ENCODE results near the gene SYNDIG1L. TPM values are rescaled to one million over a fixed set of nuclear protein-coding genes. Genes with fewer than 3 reads are reported as not detected.

Gene SYNDIG1L
- total RNA-seq, 6 experiments from 2014 or later, result not detected

DNA sequence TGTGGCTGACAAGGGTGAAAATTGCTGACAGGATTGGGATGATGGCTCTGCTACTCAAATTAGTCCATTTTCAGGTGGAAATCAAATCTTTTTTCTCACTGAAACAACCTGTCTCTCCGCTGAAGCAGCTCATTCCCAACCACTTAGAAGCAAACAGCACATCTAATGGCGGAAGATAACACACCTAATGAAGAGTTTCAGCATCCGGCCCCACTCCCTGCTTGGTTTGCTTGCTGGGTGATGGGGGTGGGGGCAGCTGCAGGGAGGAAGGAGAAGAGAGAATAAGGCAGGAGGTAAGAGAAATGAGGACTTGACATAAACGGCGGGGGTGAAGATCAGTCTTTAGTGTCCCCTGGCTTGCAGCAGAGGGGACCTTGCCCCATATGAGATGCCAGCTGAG lies 4.0 kb downstream of the SYNDIG1L start:
- DNase-seq, result no peak
- H3K27ac Mint-ChIP-seq, result no peak overlapping the region
- H3K36me3 Mint-ChIP-seq (ENCODE audit: low read depth), result no peaks in the 10 kb centered on the region
- TF ChIP-seq, protein P1, sequence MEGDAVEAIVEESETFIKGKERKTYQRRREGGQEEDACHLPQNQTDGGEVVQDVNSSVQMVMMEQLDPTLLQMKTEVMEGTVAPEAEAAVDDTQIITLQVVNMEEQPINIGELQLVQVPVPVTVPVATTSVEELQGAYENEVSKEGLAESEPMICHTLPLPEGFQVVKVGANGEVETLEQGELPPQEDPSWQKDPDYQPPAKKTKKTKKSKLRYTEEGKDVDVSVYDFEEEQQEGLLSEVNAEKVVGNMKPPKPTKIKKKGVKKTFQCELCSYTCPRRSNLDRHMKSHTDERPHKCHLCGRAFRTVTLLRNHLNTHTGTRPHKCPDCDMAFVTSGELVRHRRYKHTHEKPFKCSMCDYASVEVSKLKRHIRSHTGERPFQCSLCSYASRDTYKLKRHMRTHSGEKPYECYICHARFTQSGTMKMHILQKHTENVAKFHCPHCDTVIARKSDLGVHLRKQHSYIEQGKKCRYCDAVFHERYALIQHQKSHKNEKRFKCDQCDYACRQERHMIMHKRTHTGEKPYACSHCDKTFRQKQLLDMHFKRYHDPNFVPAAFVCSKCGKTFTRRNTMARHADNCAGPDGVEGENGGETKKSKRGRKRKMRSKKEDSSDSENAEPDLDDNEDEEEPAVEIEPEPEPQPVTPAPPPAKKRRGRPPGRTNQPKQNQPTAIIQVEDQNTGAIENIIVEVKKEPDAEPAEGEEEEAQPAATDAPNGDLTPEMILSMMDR (IDR thresholded peaks at IDR 0.05), result no peak
- H3K27me3 Mint-ChIP-seq (ENCODE audit: insufficient read depth), result peaks cover 35% of the 10 kb centered on the region
- no peaks in the 10 kb centered on the region for H3K4me1 Mint-ChIP-seq (ENCODE audit: low read depth)
- H3K9me3 Mint-ChIP-seq, result no peaks in the 10 kb centered on the region
- no peak overlapping the region for H3K4me3 Mint-ChIP-seq

DNA sequence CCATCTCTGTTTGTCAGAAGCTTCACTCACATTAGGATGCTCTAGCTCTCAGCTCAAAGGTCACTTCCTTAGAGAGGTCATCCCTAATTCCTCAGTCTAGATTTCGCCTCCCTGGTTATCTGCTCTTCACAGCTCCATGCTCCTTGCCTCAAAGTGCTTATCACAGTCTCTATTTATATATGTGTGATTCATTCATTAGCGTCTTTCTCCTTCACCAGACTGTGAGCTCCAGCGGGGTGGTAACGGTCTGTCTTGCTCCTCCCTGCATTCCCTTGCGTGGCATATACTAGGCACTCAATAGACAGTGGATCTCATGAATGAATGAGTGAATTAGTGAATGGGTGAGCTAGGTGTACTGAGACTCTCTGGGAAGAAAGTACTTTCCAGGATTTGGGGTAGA lies 6.9 kb downstream of the SYNDIG1L start:
- TF ChIP-seq, protein P1 (IDR thresholded peaks at IDR 0.05), result no peak
- Mint-ChIP-seq H3K4me1 (ENCODE audit: low read depth) (no peaks in the 10 kb centered on the region), H3K4me3 (no peak overlapping the region)

DNA sequence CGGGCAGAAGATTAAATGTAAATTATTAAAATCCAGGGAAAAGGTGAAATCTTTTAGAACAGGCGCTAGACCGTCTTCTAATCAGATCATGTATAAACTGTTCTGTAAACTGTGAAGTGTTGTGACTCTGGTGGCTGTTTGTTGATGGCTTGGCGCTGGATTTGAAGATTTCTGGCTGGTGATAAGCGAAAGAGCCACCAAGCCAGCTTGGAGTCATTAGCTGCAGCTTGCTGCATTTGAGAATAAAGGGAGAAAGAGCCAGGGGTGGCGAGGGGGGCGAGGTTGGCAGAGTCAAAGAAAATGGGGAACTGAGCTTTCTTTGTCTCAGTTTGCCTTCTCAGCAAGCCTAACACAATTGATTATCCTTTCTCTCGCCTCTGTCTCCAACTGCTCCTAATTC lies 8.0 kb downstream of the SYNDIG1L start:
- no peaks in the 10 kb centered on the region for H3K36me3 Mint-ChIP-seq (ENCODE audit: low read depth)
- H3K4me1 Mint-ChIP-seq (ENCODE audit: low read depth), result no peaks in the 10 kb centered on the region
- no peak overlapping the region for H3K27ac Mint-ChIP-seq
- H3K4me3 Mint-ChIP-seq, result no peak overlapping the region
- no peak for DNase-seq
- no peaks in the 10 kb centered on the region for H3K9me3 Mint-ChIP-seq
- peaks cover 32% of the 10 kb centered on the region for H3K27me3 Mint-ChIP-seq (ENCODE audit: insufficient read depth)
- TF ChIP-seq, protein P1 (IDR thresholded peaks at IDR 0.05), result no peak

More for the DNA sequence above, 6.9 kb downstream of the SYNDIG1L start:
- no peak for DNase-seq
- no peaks in the 10 kb centered on the region for H3K9me3 Mint-ChIP-seq
- H3K27ac Mint-ChIP-seq, result no peak overlapping the region
- H3K27me3 Mint-ChIP-seq (ENCODE audit: insufficient read depth), result peaks cover 33% of the 10 kb centered on the region
- no peaks in the 10 kb centered on the region for H3K36me3 Mint-ChIP-seq (ENCODE audit: low read depth)

DNA sequence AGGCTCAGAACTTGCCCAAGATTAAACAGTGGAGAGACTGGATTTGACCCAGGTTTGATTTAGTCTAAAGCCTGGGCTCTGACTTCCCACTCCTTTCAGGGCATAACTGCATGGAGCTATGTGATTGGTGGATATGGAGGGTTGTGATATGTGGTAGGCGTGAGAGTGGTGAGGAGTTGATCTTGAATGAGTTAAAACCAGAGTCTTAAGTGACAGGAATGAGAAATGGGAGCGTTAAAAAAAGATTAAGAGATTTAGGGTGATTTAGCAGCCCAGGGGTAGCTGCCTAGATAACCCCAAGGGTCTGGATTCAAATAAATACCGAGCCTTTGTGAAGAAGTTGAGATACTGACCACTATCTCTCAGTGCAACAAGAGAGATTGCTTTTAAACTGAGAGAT lies 8.4 kb downstream of the SYNDIG1L start:
- Mint-ChIP-seq H3K27me3 (ENCODE audit: insufficient read depth) (peaks cover 31% of the 10 kb centered on the region), H3K4me1 (ENCODE audit: low read depth) (no peaks in the 10 kb centered on the region), H3K27ac (no peak overlapping the region), H3K4me3 (no peak overlapping the region), H3K36me3 (ENCODE audit: low read depth) (no peaks in the 10 kb centered on the region), H3K9me3 (no peaks in the 10 kb centered on the region)
- no peak for DNase-seq
- TF ChIP-seq, protein P1 (IDR thresholded peaks at IDR 0.05), result no peak

DNA sequence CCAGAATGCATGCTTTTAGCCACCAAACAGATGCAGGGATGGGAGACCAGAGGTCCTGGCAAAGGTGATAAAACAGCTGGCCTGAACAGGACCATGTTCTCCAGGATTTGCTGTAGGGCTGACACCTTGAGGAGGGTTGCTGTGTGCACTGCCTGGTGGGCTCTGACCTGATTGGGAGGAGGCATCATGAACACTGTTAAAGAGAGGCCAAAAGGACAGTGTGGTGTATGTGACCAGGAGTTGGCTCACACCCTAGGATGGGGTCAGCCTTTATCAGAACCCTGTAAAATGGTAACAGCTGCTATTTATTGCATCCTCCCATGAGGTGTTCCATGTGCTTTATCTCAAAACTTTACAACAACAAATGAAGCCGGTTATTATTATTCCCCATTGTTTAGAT lies 8.8 kb downstream of the SYNDIG1L start:
- no peaks in the 10 kb centered on the region for H3K36me3 Mint-ChIP-seq (ENCODE audit: low read depth)
- TF ChIP-seq, protein P1 (IDR thresholded peaks at IDR 0.05), result no peak

DNA sequence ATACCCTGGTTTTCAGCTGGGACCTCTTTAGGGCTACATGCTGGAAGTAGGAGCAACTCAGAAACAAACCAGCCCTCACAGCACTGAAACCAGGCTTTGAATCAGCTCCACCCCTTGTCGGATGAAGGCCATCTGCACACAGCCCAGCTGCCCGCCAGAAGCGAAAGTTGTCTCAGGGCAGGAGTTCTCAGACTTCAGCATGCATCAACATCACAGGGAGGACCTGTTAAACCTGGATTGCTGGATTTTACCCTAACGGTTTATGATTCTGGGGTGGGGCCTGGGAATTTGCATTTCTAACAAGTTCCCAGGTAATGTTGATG lies 10.9 kb downstream of the SYNDIG1L start:
- H3K4me3 Mint-ChIP-seq, result no peak overlapping the region
- H3K9me3 Mint-ChIP-seq, result no peaks in the 10 kb centered on the region
- H3K27ac Mint-ChIP-seq, result no peak overlapping the region
- no peak for DNase-seq
- H3K4me1 Mint-ChIP-seq (ENCODE audit: low read depth), result no peaks in the 10 kb centered on the region
- TF ChIP-seq, protein P1 (IDR thresholded peaks at IDR 0.05), result no peak
- H3K36me3 Mint-ChIP-seq (ENCODE audit: low read depth), result no peaks in the 10 kb centered on the region
- H3K27me3 Mint-ChIP-seq (ENCODE audit: insufficient read depth), result peaks cover 34% of the 10 kb centered on the region

More for the DNA sequence above, 8.8 kb downstream of the SYNDIG1L start:
- Mint-ChIP-seq H3K27me3 (ENCODE audit: insufficient read depth) (peaks cover 30% of the 10 kb centered on the region), H3K4me3 (no peak overlapping the region), H3K27ac (no peak overlapping the region), H3K9me3 (no peaks in the 10 kb centered on the region), H3K4me1 (ENCODE audit: low read depth) (no peaks in the 10 kb centered on the region)
- no peak for DNase-seq

Data from HFFc6 (cell line).